Activated CD4-positive, alpha-beta T cell treated with anti-CD3 and anti-CD28 coated beads for 24 hours (primary cell): ENCODE measurements around the gene PTPRE.

ENCODE experiments used
- DNase-seq, 2 donors: peaks; one replicate each; pipeline ENCODE4 v3.0.0-alpha.2; 2020; ENCODE audit warnings: low read depth in 2 of 2

The PTPRE gene

DNA sequence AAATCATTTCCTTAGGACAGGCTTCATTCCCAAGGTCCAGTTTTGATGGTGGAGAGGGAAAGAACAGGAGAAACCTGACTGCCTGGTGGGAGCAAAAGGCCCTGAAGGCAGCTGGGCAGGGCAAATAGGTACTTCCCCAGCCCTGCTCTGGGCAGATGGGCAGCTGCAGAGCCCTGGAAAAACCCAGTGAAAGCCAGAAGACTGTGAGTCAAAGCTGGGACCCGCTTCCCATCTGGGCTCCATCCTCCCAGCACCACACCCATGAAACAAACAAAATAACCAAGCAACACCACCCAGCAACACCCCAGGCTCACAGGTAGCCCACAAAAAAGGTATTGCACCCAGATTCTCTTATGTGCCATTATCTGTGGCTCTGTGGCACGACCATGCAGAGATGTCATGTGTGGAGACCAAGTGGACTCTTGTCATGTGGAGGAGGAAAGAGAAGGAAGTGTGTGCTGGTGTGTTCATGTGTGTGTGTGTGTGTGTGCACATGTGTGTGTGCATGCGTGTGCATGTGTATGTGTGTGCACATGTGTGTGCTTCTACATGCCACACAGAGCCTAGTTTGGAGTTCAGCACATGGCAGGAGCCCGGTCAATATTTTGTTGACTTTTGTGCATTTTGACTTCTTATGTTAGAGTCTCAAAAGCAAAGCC, 24.0 kb upstream of the PTPRE start:
- no peak for DNase-seq

DNA sequence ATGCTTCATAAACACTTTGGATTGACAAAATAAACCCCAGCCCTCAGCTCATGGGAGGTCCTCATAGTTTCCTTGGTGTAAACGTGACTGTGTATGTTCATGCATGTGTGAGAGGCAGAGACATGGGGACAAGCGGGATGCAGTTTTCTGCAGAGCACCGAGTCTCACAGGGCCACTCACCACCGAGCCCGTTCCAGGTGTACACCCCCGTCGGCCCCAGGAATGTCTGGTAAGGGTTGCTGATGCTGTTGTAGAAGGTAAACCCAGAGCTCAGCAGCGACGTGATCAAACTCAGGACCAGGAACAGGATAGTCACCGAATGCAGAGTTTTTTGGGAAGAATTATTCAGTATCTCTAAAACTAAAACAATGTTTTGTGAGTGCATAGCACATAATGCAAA, 23.4 kb upstream of the PTPRE start:
- no peak for DNase-seq

DNA sequence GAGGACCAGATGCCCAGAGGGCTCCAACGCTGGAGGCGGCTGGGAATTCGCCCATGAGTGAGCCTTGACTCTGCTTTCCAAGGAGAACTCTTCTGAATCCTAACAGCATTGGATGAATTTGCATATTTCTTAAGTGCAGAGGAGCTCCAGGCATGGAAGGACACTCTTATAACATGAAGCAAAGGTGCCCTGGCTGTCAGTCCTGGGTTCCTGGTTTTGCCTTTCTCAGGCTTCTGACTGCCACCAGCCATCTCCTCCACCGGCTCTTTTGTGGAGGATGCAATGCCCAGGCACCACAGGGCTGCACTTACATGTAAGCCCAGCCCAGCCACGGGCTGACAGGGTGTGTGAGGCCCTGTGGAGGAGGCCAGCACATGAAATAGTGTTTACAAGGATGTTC, 22.4 kb upstream of the PTPRE start:
- no peak for DNase-seq

DNA sequence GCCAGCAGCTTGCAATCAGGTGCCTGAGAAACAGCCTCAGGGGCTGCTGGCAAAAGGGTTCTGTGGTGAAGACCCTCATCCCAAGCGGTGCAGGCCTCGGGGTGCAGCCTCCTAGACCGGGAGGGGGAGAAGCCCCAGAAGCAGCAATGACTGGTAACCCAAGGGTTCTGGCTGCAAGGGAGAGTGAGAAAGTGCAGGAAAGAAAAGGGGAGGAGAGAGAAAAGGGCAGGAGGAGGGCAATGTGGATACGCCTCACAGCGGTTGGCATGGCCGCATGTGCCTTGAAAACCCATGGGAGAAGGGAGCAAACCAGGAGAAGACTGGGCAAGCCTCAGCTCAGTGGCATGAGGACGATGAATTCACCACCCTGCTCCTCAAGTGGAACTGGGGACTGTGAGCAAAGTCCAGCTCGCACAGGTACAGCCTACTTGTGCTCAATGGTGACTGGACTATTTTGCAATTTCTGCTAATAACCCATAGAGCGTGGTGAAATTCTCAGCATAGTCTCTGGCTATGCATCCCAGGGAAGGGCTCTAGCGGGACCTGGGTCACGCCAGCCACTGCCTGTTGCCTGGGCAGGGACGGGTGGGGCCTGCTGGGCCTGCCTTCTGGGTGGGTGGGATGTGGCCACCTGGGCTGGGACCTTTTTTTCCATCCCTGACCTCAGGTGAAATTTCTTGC, 20.4 kb upstream of the PTPRE start:
- no peak for DNase-seq

DNA sequence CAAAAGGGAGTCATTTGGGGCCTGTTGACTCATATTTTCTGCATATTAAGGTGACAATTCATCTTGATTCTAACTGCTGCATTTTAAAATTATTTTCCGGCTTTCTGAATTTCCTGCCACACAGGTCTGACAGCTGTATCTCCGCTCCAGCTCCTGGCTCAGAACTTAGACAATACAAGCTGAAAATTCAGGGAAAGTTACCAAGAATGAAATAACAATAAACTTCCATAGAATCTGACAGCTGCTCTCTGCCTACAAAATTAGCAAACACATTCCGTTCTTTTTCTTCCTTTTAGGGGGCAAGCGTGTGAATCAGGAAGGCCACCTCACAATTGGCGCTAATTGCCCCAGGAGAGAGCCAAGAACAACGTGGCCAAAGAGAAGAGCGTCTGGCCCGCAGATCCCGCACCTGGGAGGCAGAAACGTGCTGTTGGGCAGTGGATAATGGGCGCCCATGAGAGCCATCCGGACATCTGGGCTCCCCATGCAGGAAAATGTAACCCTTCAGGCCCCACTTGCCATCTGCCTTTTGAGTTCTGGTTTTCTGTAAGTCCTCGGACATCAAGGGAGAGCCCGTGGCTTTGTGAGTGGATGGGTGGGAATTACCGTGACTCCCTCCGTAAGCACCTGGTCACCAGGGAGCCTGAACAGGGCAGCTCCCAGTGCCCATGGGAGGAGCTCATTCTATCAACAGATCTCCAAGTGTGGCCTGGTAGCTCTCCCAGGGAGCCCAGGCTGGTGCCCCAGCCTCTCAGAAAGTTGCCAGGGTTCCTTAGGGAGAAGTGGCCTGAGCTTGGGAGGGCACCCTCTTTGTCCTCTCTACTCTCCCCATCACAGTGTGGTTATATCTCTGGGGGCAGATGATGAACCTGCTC, 19.1 kb upstream of the PTPRE start:
- DNase-seq = no peak

DNA sequence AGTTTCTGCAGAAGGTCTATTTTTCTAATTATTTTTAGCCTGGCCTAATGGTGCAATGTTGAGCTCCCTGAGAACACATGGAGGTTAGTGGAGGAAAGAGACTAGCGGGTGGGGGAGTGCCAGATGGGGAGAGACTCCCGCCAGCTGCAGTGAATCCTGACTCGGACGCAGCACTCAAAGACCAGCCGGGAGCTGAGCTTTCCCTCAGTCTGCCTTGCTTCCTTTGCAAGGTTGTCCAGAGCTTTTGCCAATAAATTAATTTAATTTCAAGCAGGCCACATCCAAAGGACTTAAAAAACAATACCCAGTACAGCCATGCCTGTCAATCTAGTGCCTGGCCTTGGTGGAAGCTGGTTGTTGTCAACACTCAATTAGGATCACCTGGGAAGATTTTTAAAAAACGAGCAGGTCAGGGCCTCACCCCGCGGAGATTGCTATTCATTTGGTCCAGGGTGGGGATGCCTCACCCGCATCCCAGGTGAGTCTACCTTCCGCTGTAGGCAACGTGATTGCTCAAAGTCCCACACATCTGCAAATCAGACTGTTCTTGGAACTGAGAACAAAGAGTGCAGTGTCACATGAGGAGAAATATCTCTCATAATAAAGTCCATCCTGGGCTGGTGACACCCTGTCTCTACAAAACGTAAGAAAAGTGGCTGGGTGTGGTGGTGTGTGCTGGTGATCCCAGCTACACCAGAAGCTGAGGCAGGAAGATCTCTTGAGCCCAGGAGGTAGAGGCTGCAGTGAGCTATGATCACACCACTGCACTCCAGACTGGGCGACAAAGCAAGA, 18.2 kb upstream of the PTPRE start:
- no peak for DNase-seq

DNA sequence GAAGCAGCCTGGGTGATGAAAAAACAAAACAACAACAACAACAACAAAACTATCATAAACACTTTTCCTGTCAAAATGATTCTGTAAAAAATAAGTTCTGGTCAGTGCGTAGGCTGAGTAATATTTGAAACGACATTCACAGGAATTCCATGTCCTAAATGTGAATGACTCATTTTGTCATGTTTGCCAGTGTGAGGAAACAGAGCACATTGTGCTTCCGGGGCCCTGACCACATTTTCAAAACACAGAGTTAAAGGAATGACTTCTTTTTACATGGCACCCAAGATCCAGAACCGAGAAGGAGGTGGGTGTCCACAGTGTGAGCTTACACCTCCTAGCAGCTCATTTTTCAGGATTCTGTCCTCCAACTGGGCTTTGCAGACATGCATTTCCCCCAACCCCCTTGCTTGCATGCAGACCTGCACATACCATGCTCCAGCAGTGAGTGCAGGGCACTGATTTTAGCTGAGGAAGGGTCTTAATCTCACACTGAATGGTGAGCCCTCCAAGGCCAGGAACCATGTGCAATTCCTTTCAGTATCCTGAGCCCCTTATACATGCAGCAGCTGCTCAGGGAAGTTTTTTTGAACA, 17.2 kb upstream of the PTPRE start:
- no peak for DNase-seq

DNA sequence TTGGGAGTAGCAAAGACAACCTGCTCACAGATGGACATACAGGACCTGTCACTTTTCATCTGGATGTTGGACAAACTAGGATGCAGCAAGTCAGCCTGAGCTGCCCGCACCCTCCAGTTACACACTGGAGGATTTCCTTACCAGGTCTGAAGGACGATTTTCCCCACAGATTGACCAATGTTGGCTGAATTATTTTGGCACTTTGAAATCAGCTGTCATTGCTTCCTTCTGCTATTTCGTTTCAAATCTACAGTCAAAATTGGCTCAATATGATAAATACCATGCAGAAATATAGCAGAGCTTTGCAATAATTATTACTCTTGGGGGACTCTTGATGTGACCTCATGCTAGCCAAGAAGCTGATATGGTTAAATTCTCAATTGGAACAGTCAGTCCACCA, 16.7 kb upstream of the PTPRE start:
- DNase-seq = no peak

DNA sequence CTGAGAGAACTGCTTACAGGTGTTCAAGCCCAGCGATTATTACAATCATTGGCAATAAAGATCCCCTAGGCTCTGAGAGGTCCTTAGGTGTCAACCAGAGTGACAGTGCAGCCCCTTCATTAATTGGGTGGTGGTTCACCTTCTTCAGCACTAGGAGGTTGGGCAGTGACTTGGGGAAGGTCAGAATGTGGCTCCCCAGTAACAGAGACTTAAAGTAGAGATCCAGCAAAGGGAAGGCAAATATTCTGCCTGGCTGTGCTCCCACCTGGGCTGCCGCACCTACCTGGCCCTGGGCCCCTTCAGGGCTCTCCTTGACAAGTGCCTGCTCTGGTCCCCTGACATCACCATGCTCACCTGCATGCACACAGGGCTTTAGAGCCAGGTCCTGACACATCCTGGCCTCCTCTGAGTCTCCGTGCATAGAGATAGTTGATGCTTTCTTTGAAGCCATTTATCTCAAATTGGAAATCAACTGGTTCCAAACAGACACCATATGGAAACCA, 16.0 kb upstream of the PTPRE start:
- no peak for DNase-seq

DNA sequence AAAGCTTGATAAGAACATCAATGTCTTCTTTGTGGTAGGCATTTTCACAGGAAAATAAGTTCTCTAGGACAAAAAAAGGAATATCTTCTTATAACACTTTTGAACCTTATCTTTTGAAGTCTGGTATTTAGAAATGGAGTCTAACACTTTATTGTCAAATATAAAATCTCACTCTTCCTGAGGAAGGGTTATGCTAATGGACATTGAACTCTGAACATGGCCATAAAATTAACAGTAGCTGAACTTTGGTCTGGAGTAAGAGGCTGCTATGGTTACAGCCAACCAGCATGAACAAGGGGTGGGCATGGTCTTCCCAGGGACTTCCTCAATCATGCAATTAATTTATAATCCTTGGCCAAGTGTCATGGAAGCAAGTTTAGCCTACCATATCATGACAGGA, 14.2 kb upstream of the PTPRE start, which contains the start of gene CLRN3:
TSS of gene CLRN3 (minus strand) at position 199 of the 400 bp plus-strand sequence. CDS start at position 42, 157 bp downstream.
- DNase-seq = no peak

DNA sequence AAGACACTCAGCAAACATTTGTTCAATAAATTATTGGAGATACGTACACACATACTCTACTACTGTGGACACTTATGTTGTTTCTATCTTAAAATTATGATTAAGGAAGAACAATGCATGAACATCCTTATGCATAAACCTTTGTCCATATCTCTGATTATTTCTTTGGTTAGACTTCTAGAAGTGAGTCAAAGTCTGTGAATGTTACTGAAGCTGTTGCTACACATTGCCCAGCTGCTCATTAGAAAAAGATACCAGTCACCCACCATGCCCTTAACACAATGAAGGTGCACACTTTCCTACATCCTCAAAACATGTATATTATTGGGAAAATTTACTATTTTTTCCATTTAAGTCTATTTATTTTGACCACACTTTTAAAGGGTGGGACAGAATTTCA, 12.8 kb upstream of the PTPRE start:
- no peak for DNase-seq

DNA sequence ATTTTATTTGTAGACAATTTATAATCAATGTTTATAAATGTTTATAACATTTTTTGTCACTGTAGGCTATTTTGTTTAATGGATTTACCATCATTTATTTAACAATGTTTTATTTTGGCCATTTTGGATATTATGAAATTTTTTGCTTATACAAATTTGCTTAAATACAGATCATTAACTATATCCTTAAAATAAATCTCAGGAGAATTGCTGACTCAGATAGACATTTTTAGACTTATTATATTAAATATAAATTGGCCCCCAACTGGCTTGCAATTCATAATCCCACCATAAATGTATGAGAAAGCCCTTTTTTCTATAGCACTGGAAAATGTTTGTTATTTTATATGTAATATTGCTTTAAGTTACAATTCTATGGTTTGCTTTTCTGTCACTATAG, 10.3 kb upstream of the PTPRE start:
- DNase-seq = no peak

DNA sequence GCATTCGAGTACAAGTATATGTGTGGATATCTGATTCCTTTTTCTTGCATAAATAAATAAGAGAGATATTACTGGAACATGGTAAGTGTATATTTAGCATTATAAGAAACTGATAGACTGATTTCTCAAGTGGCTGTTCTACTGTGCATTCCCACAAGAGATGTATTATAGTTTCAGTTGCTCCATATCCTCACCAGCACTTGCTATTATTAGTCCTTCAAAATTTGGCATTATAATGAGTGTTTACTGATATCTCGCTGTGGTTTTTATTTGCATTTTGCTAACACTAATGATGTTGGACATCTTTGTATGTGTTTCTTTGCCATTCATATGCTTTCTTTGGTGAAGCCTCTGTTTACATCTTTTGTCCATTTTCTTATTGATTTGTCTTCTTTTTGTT, 9.7 kb upstream of the PTPRE start:
- DNase-seq = no peak

DNA sequence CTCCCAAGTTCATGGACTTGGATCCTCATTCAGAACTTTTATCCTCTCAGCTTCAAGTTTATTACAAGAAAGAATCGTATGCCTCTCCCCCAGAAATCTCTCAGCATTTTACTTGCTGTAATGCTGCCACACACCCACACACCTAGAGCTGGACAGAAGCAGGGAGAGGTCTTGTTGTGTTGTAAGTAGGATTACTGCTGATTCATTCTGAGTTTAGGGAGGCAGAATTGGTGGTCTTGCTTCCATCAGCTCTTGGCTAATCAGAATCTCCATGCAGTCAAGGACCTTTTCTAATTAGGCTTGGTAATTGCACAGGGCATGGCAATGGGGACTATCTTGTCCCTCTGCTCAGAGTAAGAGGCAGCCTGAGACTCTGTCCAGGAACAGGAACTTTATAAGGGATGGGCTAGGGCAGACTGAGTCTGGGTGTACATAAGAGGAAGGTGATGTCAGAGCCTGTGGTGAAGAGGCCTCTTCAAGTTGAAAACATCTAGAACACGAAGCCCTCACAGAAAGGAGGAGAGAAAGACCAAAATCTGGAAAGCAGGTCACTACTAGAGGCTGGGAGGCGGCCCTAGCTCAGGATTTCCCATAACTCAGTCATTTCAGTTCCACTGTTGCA, 7.0 kb upstream of the PTPRE start:
- DNase-seq = no peak

DNA sequence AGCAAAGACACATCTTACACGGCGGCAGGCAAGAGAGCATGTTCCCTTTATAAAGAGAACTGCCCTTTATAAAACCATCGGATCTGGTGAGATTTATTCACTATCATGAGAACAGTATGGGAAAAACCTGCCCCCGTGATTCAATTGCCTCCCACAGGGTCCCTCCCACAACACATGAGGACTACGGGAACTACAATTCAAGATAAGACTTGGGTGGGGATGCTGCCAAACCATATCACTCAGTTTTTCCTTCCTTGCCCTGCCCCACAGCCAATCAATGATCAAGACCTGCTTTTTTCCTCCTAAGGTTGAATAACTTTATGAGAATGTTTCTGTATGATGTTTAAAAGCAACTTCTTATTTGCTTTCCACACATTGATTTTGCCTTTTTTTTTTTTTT, 3.1 kb upstream of the PTPRE start:
- DNase-seq = no peak

DNA sequence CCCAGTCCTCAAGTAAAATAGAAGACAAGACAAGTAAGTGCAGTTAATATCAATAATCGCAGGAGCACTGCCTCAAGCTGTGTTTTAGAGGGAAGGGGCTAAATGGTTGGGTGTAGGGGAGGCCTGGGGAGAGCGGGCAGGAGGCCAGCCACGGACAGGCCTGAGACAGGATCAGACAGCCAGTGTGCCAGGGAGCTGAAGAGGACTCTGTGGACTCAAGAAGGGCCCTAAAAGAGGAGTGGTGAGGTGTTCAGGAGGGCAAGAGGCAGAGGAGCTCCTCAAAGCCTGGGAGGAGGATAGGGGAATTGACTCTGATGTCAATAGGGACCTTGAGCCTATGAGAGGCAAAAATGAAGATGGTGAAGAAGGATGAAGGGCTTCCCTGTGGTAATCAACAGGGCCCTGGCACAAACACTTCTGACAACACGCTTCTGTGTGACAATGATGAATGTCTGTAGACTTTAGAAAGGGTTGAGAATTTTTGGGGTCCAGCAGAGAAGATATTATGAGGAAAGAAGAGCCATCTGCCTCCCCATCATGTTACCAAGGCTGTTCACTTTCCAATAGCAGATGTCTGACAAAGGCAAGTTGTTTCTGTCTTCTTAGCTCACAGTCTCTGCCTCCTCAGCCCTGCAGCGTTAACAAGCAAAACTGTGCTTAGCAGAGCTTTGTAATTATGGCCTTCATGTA, 2.4 kb upstream of the PTPRE start:
- no peak for DNase-seq

DNA sequence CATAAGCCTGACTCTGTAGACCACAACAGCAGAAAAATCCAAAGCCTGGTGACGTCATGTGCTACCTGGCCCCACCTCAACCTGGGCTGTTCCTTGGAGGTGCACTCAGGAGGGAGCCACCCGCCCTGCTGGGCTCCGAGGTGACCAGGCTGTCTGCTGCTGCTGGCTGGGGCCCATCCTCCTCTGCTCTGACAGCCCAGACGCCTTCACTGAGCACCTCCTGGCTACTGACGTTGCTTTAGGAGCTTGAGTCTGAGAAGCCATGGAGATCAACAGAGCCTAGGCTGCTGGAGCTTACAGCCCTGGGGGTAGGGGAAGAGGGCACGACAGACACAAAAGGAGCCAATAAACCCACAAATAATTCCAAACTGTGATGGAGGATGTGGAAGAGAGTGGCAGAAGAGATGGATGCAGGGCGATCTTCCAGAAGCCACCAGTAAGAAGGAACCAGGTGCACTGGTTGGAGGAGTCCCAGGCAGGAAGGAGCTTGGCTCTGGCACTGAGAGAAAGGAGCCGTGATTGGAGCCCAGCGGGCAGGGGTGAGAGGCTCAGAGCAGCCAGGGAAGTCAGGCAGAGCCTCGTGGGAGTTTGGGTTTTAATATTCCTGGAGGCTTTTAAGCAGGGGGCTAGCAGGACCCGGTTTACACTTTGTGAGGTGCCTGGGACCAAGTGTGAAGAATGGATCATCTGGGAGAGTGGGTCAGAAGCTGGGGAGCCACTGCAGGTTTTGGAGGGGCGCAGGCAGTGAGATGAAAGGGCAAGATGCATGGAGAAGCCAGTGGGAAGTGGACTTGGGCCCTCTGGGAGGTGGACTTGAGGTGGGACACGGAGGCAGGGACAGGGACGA, 1.7 kb upstream of the PTPRE start:
- DNase-seq = no peak

DNA sequence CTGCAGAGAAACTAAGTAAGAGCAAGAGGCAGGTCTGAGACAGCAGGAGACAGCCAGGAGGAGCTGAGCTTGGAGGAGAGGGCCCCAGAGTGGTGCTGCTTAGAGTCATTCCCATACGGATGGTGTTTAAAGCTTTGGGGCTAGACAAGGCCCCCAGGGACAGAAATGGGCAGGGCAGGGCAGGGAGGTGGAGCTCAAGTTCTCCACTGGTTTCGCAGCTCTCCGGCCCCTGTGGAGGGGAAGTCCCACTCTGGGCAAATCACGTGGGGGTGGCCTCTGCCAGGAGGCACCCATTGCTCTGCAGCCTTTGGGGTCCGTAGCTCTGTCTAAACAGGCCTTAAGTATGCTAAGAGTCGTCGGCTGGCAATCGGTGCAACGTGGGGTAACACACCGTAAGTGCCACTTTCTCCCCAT, 1.0 kb upstream of the PTPRE start:
- DNase-seq = no peak

DNA sequence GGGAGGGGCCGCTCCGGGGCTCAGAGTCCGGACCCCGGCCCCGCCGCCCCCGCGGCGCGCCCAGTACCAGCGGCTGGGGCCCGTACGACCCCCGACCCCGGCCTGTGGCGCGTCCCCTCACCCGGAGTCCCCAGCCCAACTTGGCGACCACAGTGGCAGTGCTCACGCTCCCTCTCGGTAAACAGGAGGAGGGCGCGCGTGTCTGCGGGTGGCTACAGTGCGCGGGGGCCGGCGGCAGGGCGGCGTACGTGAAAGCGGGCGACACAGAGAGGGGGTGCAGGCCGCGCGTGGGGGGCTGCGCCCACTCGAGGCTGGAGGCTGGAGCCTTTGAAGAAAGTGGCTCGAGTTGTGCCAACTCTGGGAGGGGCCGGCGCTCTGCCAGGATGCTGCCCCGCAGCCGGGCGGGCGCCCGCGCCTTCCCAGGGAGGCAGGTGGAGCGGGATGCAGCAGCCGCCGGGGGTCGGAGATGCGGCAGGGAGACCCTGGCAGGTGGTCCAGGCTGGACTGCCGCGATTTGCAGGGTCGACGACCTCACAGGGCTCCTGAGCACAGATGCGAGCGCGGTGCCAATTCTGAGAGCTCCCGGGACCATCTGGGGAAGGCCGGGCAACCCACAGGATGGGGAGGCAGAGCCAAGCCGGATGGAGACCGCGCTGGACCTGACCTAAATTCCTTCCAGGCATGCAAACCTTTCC, 655 bp downstream of the PTPRE start:
- DNase-seq = peak in 1 of 2 donors; percentile 7
